Measurements from ENCODE around the gene CENPV.

- TF ChIP-seq CTCF (IDR thresholded peaks at IDR 0.05; ENCODE audit: low read depth, low read length, poor library complexity, severe bottlenecking), result no peak
- no peak for TF ChIP-seq EZH2phosphoT487 (IDR thresholded peaks at IDR 0.05; ENCODE audit: borderline replicate concordance, low read length)
Measured at GRCh38 chr17:16325964-16326363, 27.3 kb downstream of the CENPV start.
